ENCODE measurements around the gene ACACA. TPM values are rescaled to one million over a fixed set of nuclear protein-coding genes. Genes with fewer than 3 reads are reported as not detected.

The ACACA gene
- total and polyA plus RNA-seq, 2 experiments from 2014 or later = 59.6 to 164 TPM

GRCh38 chr17:37327341-37328090 lies 79.1 kb downstream of the ACACA start:
- H3K27ac Mint-ChIP-seq = no peak overlapping the region; the same call in 1 of the 2 replicates
- Histone ChIP-seq H3K27ac (ENCODE audit: low read depth) (no peak overlapping the region), H3K4me2 (no peak overlapping the region)

More at GRCh38 chr17:37327341-37328090, 79.1 kb downstream of the ACACA start:
- Histone ChIP-seq H3K36me3 (ENCODE audit: insufficient read depth) (peaks cover 26% of the 10 kb centered on the region), H3K4me3 (no peak overlapping the region), H4K20me1 (replicated peaks; ENCODE audit: insufficient read depth) (peaks cover 30% of the 10 kb centered on the region), H2AFZ (no peak overlapping the region), H3K9me2 (ENCODE audit: insufficient read depth) (no peaks in the 10 kb centered on the region), H3F3A (replicated peaks; ENCODE audit: low read depth) (0 out of 2 replicates have a peak, but pooled peaks cover 7% of the 10 kb centered on the region), H3K4me1 (ENCODE audit: insufficient read depth) (no peaks in the 10 kb centered on the region), H3K79me2 (replicated peaks; ENCODE audit: insufficient read depth) (peaks cover 86% of the 10 kb centered on the region), H3K27me3 (ENCODE audit: insufficient read depth) (no peaks in the 10 kb centered on the region)
- TF ChIP-seq STAT1 (IDR thresholded peaks at IDR 0.05; ENCODE audit: unreplicated experiment) = no peak
- TF ChIP-seq CREB1 (CRISPR knock-in tag; IDR thresholded peaks at IDR 0.05; ENCODE audit: low read depth) = no peak
- TF ChIP-seq EZH2phosphoT487 (IDR thresholded peaks at IDR 0.05; ENCODE audit: unreplicated experiment) = no peak
- no peak for TF ChIP-seq JUNB (IDR thresholded peaks at IDR 0.05; ENCODE audit: unreplicated experiment)
- TF ChIP-seq EZH2 (IDR thresholded peaks at IDR 0.05; ENCODE audit: low read depth, unreplicated experiment) = no peak
- no peak for TF ChIP-seq ETS1 (IDR thresholded peaks at IDR 0.05)
- no peak for TF ChIP-seq ZNF331 (CRISPR knock-in tag; IDR thresholded peaks at IDR 0.05; ENCODE audit: low read depth)
- no peak for TF ChIP-seq ZNF114 (CRISPR knock-in tag; IDR thresholded peaks at IDR 0.05)
- TF ChIP-seq REST (IDR thresholded peaks at IDR 0.05; ENCODE audit: unreplicated experiment) = no peak
- TF ChIP-seq CTCF (conservative IDR thresholded peaks at IDR 0.05; ENCODE audit: low read depth in 2 of 2) = no peak
- no peak for TF ChIP-seq POLR2AphosphoS5 (IDR thresholded peaks at IDR 0.05; ENCODE audit: low read depth)
- DNase-seq (ENCODE audit: low spot score) = no peak
- no peaks in the 10 kb centered on the region; the same call in 2 of the 3 replicates for H3K9me3 Mint-ChIP-seq
- ATAC-seq = no peak
- no peaks in the 10 kb centered on the region for H3K27me3 Mint-ChIP-seq (ENCODE audit: insufficient read depth, low read depth, poor library complexity)
- H3K4me3 Mint-ChIP-seq = no peak overlapping the region
- H3K36me3 Mint-ChIP-seq (ENCODE audit: low read depth) = peaks cover 70% of the 10 kb centered on the region
- no peaks in the 10 kb centered on the region for H3K4me1 Mint-ChIP-seq

All from GM23338 (cell line).